H7 (cell line): Measurements from ENCODE around the gene LCORL. TPM values are rescaled to one million over a fixed set of nuclear protein-coding genes. Genes with fewer than 3 reads are reported as not detected.
"Not testable (repeated sequence)": the region's sequence is repeated elsewhere in the genome, so short reads cannot be mapped to it uniquely, and the experiment has no call there.

ENCODE experiments used
- DNase-seq: peaks from one replicate; pipeline ENCODE4 v3.0.0; 2012
- H3K27me3 ChIP-seq: 2 replicates; pipeline ENCODE4 v1.6.0; 2011; ENCODE audit warnings: mild to moderate bottlenecking, low read length; ENCODE audit not compliant: control insufficient read depth, insufficient read depth
- H3K36me3 ChIP-seq: replicated peaks from 2 replicates; pipeline ENCODE4 v1.5.1; 2011; ENCODE audit warnings: low read length; ENCODE audit not compliant: control insufficient read depth, insufficient read depth
- H3K4me3 ChIP-seq: 2 replicates; pipeline ENCODE4 v1.5.1; 2011; ENCODE audit warnings: low read depth, mild to moderate bottlenecking, control low read depth, low read length, moderate library complexity; ENCODE audit not compliant: insufficient read depth
- total RNA-seq: library from RNA; depleted of rRNA; stranded (reverse); fragments of >200 nt; shearing (Covaris generic); gene quantifications from 2 replicates; pipeline ENCODE4 v1.2.3, GENCODE V29; 2014

LCORL gene
- total RNA-seq, 1 experiment from 2014 or later: 12.4 TPM

GRCh38 chr4:18034099-18034498 lies 12.5 kb upstream of the LCORL start:
- Histone ChIP-seq H3K27me3 (no peaks in the 10 kb centered on the region), H3K36me3 (no peaks in the 10 kb centered on the region), H3K4me3 (no peak overlapping the region)
- no peak for DNase-seq

DNA sequence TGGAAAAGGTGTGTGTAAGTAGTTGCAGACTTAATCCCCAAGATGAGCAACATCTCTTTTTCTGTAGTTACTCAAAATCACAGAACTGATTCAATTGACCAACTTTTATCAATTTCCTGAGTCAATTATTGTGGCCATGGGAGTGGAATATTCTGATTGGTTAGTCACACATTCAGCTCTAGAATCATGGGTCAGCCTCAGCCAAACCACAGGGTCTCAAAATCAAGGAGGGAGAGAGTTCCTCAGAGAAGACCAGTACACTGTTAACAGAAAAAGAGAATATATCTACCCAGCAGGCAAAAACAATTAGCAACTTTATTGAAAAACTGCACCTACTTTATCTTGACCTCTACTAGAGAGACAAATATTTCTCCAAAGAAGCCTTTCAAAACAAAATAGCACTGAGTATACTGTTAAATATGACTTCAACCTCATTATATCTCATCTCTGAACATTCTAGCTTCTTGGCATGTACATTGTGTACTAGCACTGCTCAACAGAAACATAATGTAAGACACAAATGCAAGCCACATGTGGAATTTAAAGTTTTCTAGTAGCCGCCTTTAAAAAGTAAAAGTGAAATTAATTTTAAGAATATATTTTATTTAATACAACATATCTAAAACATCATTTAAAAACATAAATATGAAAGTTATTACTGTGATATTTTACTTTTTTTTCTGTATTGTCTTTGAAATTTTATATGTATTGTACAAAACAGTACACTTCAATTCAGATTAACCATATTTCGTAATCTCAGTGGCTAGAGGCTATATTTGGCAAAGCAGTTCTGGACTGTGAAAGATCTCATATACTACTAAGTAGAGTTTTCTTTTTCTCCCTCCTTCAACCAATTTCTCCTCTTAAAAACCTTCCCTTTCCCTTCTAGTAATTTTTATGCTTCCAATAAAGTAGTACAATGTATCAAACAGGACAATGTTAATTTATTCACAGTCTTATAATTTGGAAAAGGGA lies 11.8 kb upstream of the LCORL start:
- DNase-seq: no peak
- no peaks in the 10 kb centered on the region for H3K36me3 ChIP-seq
- H3K27me3 ChIP-seq: no peaks in the 10 kb centered on the region
- no peak overlapping the region for H3K4me3 ChIP-seq

DNA sequence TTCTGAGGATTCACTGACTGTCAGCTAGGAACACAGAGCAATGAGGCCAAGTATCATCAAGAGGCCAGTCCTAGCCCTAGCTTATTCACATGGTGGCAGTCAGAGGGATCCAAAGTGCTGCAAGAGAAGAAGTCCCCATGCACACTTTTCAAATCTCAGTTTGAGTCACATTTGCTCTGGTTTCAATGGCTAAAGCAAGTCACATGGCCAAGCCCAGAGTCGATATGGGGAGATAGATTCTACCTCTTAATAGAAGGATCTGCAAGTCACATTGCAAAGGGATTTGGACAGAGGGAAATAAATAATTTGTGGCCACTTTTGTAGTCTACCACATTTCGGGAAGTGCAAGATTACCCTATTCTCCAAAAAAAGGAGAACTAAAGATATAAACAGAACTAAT lies 3.7 kb upstream of the LCORL start:
- Histone ChIP-seq H3K4me3 (no peak overlapping the region), H3K27me3 (peaks cover 17% of the 10 kb centered on the region), H3K36me3 (no peaks in the 10 kb centered on the region)
- DNase-seq: no peak

GRCh38 chr4:18022572-18023050 lies 1.1 kb upstream of the LCORL start:
- no peak for DNase-seq
- no peaks in the 10 kb centered on the region for H3K36me3 ChIP-seq
- H3K4me3 ChIP-seq: peak overlapping the region; percentile 94
- H3K27me3 ChIP-seq: peaks cover 17% of the 10 kb centered on the region

DNA sequence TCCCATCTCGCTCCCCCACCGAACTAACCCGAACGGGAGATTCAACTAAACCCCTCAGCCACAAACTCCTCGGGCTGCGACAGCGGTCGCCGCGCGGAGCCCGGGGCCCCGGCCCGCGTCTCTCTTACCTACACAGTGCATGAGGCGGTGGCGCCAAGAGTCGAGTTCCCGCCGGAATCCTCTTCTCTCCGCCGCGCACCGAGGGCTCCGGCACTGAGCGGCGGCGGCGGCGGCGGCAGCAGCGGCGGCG lies 160 bp downstream of the LCORL start:
- Histone ChIP-seq H3K27me3 (peaks cover 17% of the 10 kb centered on the region), H3K36me3 (no peaks in the 10 kb centered on the region), H3K4me3 (peak overlapping the region; percentile 94)
- peak; percentile 64 for DNase-seq

DNA sequence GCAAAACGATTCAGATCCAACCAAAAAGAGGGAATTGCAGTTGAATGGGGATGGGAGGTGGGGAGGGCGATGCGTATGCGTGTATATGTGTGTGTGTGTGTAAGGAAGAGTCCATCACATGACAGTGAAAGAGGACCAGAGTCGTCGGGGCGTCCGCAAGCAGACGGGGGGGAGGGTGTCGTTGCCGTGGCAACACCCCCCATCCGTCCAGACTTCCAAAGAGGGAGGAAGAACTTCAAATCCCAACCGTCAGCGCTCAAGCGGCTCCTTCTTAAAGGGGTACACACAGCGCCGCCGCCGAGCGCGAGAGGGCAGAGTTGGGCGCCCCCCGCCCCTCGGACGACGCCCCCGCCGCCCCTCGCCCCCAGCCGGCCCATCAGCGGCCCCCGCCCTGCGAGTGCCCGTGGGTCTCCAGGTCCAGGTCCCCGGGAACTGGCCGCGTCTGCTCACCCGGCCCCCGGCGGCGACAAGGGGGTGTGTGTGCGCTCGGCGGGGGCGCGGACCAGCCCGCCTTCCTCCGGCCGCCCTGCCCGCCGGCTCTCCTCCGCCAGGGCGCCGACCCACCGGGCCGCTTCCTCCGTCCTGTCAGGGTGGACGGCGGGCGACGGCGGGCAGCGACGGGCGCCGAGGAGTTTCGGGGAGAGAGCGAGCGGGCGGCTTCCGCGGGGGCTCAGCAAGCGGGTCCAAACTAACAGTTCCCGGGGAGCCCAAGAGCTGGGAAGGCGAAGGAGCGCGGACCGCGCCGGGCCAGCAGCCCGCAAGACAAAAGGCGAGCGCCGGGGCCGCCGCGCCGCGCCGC lies 685 bp downstream of the LCORL start:
- peak overlapping the region; percentile 94 for H3K4me3 ChIP-seq
- DNase-seq: peak; percentile 78
- H3K36me3 ChIP-seq: no peaks in the 10 kb centered on the region
- peaks cover 17% of the 10 kb centered on the region for H3K27me3 ChIP-seq

- peak overlapping the region; percentile 94 for H3K4me3 ChIP-seq
- peak; percentile 17 for DNase-seq
Observed at GRCh38 chr4:18020145-18020670, 1.3 kb downstream of the LCORL start.

DNA sequence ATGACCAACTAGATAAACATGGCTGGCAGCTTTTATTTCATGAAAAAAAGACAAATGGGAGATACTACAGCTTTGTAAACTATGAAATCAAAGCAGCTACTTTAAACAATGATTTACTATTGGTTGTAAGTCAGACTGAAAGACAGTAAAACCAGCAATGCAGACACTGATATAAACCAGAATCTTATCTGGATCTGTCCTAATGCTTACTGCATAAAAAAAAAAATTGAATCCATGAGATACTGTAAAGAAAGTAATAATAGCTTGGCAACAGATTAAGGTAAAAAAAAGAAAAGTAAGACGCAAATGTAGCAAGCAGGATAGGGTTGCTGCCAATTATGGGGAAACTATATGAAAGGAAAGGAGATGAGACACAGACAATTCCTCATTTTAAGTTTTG lies 7.3 kb downstream of the LCORL start:
- H3K4me3 ChIP-seq: no peak overlapping the region
- H3K36me3 ChIP-seq: no peaks in the 10 kb centered on the region
- no peaks in the 10 kb centered on the region for H3K27me3 ChIP-seq
- DNase-seq: no peak

More at GRCh38 chr4:18020145-18020670, 1.3 kb downstream of the LCORL start:
- Histone ChIP-seq H3K27me3 (peaks cover 17% of the 10 kb centered on the region), H3K36me3 (no peaks in the 10 kb centered on the region)

DNA sequence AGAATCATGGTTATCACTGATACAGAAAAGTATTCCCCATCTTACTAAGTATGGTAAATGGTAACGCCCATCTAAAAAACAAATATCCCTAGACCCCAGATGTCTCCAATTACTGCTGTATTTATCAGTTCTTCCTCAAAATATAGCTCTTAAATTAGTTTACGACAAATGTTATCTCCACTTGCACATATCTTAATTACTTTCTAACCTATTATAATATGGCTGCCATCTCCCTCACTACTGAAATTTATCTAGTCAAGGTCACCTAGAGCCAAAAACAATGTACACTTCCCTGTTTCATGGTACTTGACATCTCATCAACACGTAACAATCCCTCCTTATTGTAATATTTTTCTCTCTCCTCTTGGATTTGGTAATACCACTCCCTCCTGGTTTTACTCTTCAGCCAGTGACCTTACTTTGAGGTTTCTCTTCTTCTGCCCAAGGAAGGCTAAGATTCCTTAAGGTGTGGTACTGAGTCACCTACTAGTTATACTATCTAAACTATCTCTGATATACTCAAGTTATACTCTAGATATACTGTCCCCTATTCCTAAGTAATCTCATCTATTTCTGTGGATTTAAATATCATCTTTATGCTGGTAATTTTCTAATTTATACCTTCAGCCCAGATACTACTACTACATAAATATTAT lies 8.6 kb downstream of the LCORL start:
- no peak overlapping the region for H3K4me3 ChIP-seq
- no peaks in the 10 kb centered on the region for H3K36me3 ChIP-seq
- no peak for DNase-seq
- H3K27me3 ChIP-seq: no peaks in the 10 kb centered on the region

DNA sequence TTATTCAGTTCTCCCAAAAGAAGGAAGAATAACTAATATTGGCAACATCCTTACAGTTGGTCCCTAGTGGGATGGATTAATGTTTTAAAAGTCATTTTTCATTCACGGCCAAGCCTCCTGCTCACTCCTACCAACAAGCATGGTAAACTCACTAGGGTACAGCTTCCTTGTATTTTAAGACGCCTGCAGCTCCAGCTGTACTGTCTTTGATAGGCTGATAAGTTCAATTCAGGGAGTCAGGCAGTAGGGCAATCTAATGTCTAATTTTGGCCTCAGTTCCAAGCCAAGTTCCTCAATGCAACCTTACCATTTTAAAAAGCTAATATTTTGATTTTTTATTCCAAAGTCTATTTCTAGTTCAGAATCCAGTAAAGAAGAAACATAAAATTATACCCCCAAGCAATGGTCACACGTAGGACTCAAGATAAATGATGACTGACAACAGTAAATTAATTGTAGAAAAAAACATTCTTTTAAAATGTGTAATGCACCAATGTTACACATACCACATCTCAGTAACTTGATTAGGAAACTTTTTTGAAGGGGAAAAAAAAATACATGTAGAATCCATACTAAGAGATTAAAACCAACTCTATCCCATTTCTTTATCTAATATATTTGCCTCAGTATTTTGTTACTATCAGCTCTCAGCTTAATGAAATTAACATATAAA lies 9.3 kb downstream of the LCORL start:
- Histone ChIP-seq H3K36me3 (no peaks in the 10 kb centered on the region), H3K4me3 (no peak overlapping the region), H3K27me3 (no peaks in the 10 kb centered on the region)
- DNase-seq: no peak

DNA sequence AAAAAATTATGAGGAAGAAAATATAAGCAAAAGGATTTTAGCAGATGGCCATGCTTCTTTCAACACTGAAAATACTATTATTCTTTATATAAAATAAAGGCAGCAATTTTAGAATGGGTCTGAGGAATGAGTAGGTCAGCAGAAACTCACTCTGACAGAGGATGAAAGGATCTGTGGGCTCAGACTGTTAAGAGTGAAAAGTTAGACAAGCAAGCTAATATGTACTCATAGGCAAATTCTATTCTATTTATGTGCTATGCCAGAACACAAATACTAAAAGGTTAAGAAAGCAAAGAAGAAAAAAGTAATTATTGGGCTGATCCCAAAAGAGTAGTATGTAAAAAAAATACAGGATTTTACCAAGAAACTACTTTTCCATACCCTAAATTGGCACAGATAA lies 13.9 kb downstream of the LCORL start:
- no peak for DNase-seq

DNA sequence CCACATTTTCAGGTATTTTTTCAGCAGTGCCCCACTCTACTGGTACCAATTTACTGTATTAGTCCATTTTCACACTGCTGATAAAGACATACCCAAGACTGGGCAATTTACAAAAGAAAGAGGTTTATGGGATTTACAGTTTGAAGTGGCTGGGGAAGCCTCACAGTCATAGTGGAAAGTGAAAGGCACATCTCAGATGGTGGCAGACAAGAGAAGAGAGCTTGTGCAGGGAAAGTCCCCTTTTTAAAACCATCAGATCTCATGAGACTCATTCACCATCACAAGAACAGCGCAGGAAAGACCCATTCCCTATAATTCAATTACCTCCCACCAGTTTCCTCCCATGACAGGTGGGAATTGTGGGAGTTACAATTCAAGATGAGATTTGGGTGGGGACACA lies 15.1 kb downstream of the LCORL start:
- H3K27me3 ChIP-seq, DNase-seq, H3K36me3 ChIP-seq, H3K4me3 ChIP-seq: not testable (repeated sequence)

More for the DNA sequence above, 13.9 kb downstream of the LCORL start:
- no peaks in the 10 kb centered on the region for H3K27me3 ChIP-seq
- no peaks in the 10 kb centered on the region for H3K36me3 ChIP-seq
- H3K4me3 ChIP-seq: no peak overlapping the region

DNA sequence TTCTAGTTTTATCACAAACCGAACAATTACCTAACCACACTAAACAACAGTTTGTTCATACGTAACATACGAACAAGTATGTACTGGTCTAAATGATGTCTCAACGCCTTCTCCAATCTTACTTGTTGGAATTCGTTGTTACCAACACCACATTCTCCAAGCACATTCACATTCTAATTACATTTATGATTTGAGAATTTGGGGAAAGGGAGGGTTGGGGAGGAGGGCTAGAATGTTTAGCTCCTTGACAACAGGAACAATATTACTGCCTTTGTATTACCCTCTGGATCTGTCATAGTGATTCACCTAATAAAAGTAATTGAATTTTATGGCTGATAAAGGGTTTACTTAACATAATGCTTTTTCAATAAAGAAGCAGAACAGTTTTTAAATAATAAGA lies 24.4 kb downstream of the LCORL start:
- H3K36me3 ChIP-seq: no peaks in the 10 kb centered on the region
- DNase-seq: no peak
- no peaks in the 10 kb centered on the region for H3K27me3 ChIP-seq
- H3K4me3 ChIP-seq: no peak overlapping the region

GRCh38 chr4:17995165-17995564 lies 26.4 kb downstream of the LCORL start:
- no peak for DNase-seq
- H3K36me3 ChIP-seq: no peaks in the 10 kb centered on the region
- H3K4me3 ChIP-seq: no peak overlapping the region
- H3K27me3 ChIP-seq: no peaks in the 10 kb centered on the region
